Natural killer cell (primary cell): ENCODE data around the gene MICALL2. TPM values are rescaled to one million over a fixed set of nuclear protein-coding genes. Genes with fewer than 3 reads are reported as not detected.

Experiments
- ATAC-seq, 3 donors: fragments of 150-1000 bp in 2 of 3; fragments of 200-7000 bp in 1 of 3; cut with Tn5 transposase; 1 replicate in 1 of 3; 2 replicates in 2 of 3; pipeline ENCODE4 v1.10.0; 2021; ENCODE audit warnings: mild to moderate bottlenecking in 2 of 3, moderate library complexity in 2 of 3
- DNase-seq, 2 donors: peaks; one replicate each; pipeline versions ENCODE4 v3.0.0 to v3.0.0-alpha.2; 2013 to 2021; ENCODE audit warnings: mixed read lengths in 1 of 2
- H3K27ac ChIP-seq: one replicate; pipeline ENCODE4 v1.5.1; 2013; ENCODE audit warnings: mild to moderate bottlenecking, low read length
- H3K27me3 ChIP-seq: one replicate; pipeline ENCODE4 v1.6.1; 2013; ENCODE audit warnings: low read length; ENCODE audit not compliant: control insufficient read depth, insufficient read depth
- H3K36me3 ChIP-seq: one replicate; pipeline ENCODE4 v1.6.1; 2013; ENCODE audit warnings: low read length; ENCODE audit not compliant: control insufficient read depth, insufficient read depth
- H3K4me1 ChIP-seq: one replicate; pipeline ENCODE4 v1.6.1; 2013; ENCODE audit warnings: low read length; ENCODE audit not compliant: control insufficient read depth, insufficient read depth
- H3K4me3 ChIP-seq: one replicate; pipeline ENCODE4 v1.5.1; 2013; ENCODE audit warnings: low read length
- H3K9me3 ChIP-seq: one replicate; pipeline ENCODE4 v1.6.1; 2013; ENCODE audit warnings: low read length; ENCODE audit not compliant: control insufficient read depth, insufficient read depth
- H3K27ac Mint-ChIP-seq, 2 donors: one replicate each; pipeline ENCODE4 v1.8.0; 2022; ENCODE audit warnings: mild to moderate bottlenecking in 2 of 2, mixed read lengths in 2 of 2, moderate library complexity in 1 of 2
- H3K27me3 Mint-ChIP-seq, 2 donors: one replicate each; pipeline ENCODE4 v1.8.0; 2022; ENCODE audit warnings: low read depth in 2 of 2, mixed read lengths in 2 of 2
- H3K36me3 Mint-ChIP-seq: one replicate; pipeline ENCODE4 v1.8.0; 2022; ENCODE audit warnings: mixed read lengths
- H3K4me1 Mint-ChIP-seq, 2 donors: one replicate each; pipeline ENCODE4 v1.8.0; 2022; ENCODE audit warnings: mixed read lengths in 2 of 2
- H3K4me3 Mint-ChIP-seq: one replicate; pipeline ENCODE4 v1.8.0; 2022; ENCODE audit warnings: mild to moderate bottlenecking, moderate library complexity, mixed read lengths
- H3K9me3 Mint-ChIP-seq, 2 donors: one replicate each; pipeline ENCODE4 v1.8.0; 2022; ENCODE audit warnings: mixed read lengths in 2 of 2
- WGBS: methylation state at CpG from one replicate; pipeline ENCODE4 v1.1.7; 2013; ENCODE audit warnings: missing lambda C conversion rate; ENCODE audit not compliant: insufficient coverage; 5-methylcytosine and 5-hydroxymethylcytosine counted together
- intact Hi-C: fragments of 100-400 bp; cut with micrococcal nuclease; formaldehyde crosslinking; loops from one replicate; pipeline ENCODE4 v1.14.2; 2022
- total RNA-seq, 4 donors: library from RNA; stranded (reverse); fragments of 120-200 nt in 1 of 4; gene quantifications; one replicate each; pipeline versions ENCODE4 v1.2.3 to v1.2.4, GENCODE V29; 2013 to 2022
- TF ChIP-seq, protein P1 (sequence below): fragments of 200-600 bp; IDR thresholded peaks from one replicate; pipeline ENCODE4 v1.8.0; 2022; ENCODE audit warnings: antibody characterized with exemption

The MICALL2 gene
- total RNA-seq, 3 donors from 2014 or later (not counting 1 experiment from before 2014, with no cell fraction given), result 2.5 to 4.4 (median 2.8) TPM

DNA sequence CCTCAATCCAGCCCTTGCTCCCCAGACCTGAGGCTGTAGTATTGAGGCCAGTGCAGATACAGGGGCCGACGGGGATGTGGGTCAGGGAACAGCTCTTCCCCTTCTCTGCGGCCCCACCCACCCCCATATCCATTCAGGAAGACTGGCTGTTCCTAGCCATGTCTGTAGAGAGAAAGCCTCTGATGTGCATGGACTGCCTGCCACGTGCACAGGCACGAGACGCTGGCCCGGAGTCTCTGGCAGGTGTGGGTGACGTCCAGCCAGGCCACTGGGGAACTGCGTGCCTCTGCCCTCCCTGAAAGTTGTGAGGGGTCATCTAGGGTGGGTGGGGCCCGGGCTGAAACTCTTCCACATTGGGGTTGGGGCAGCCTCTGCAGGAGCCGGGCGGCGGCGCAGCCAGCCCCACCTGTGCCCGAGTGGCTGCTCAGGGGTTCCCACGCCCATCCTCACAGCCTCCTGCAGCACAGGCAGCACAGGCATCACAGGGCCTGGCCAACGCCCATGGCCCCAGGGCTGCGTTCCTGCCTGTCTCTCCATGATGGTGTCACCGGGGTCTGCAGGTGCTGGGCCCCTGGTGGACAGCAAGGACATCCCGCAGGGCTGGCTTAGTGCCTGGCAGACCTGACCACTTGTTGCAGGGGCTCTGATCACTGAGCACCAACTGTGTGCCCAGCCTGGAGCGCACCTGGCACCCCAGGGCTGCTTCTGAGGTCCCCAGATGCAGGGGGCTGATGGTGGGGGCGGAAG is 27.5 kb downstream of the MICALL2 start:
- WGBS, result 61% methylated on average over 22 of the region's 22 CpGs
- H3K4me1 Mint-ChIP-seq, result peaks cover 0 to 10% of the 10 kb centered on the region in 2 donors
- Histone ChIP-seq H3K9me3 (no peaks in the 10 kb centered on the region), H3K4me3 (no peak overlapping the region), H3K4me1 (peaks cover 7% of the 10 kb centered on the region), H3K36me3 (no peaks in the 10 kb centered on the region), H3K27me3 (no peaks in the 10 kb centered on the region), H3K27ac (no peak overlapping the region)
- intact Hi-C loops, result loop anchor here (1.0 kb wide), 1 partner anchor 207 kb away; no protein-coding TSS in a partner anchor
- H3K36me3 Mint-ChIP-seq, result no peaks in the 10 kb centered on the region
- H3K27me3 Mint-ChIP-seq, result peaks cover 0 to 4% of the 10 kb centered on the region in 2 donors
- H3K4me3 Mint-ChIP-seq, result no peak overlapping the region
- DNase-seq (no peak), ATAC-seq (peak in 1 of 3 donors; percentile 6)
- TF ChIP-seq, protein P1, sequence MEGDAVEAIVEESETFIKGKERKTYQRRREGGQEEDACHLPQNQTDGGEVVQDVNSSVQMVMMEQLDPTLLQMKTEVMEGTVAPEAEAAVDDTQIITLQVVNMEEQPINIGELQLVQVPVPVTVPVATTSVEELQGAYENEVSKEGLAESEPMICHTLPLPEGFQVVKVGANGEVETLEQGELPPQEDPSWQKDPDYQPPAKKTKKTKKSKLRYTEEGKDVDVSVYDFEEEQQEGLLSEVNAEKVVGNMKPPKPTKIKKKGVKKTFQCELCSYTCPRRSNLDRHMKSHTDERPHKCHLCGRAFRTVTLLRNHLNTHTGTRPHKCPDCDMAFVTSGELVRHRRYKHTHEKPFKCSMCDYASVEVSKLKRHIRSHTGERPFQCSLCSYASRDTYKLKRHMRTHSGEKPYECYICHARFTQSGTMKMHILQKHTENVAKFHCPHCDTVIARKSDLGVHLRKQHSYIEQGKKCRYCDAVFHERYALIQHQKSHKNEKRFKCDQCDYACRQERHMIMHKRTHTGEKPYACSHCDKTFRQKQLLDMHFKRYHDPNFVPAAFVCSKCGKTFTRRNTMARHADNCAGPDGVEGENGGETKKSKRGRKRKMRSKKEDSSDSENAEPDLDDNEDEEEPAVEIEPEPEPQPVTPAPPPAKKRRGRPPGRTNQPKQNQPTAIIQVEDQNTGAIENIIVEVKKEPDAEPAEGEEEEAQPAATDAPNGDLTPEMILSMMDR, result no peak
- H3K27ac Mint-ChIP-seq, result peak overlapping the region in 1 of 2 donors; percentile 52
- no peaks in the 10 kb centered on the region for H3K9me3 Mint-ChIP-seq

DNA sequence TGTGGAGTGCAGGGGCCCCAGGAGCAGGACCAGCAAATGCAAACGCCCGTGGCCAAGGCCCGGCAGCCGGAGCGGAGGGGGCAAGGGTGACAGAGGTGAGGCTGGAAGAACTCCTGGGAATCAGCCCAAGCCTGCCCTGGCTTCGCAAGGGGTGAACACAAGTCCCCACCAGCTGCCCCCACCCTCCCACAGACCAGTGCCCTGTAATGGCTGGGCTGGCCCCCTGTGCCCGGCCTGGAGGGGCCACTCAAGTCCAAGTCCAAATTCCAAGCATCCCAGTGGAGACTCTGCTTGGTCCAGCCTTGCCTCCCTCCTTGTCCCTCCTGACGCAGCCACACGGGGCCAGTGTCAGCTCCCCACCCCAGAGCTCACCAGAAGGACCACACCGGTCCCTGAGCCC is 28.0 kb downstream of the MICALL2 start:
- peaks cover 7% of the 10 kb centered on the region for H3K4me1 ChIP-seq
- 83% methylated on average over 10 of the region's 10 CpGs for WGBS
- no peak overlapping the region for H3K4me3 Mint-ChIP-seq
- H3K9me3 ChIP-seq, result no peaks in the 10 kb centered on the region
- H3K4me1 Mint-ChIP-seq, result peaks cover 0 to 10% of the 10 kb centered on the region in 2 donors
- TF ChIP-seq, protein P1, result no peak
- no peaks in the 10 kb centered on the region for H3K36me3 ChIP-seq
- no peaks in the 10 kb centered on the region for H3K27me3 ChIP-seq
- DNase-seq, result no peak
- no peaks in the 10 kb centered on the region for H3K9me3 Mint-ChIP-seq
- intact Hi-C loops, result no loop called here
- no peak overlapping the region for H3K4me3 ChIP-seq
- H3K36me3 Mint-ChIP-seq, result no peaks in the 10 kb centered on the region
- no peak overlapping the region for H3K27ac ChIP-seq
- H3K27me3 Mint-ChIP-seq, result peaks cover 0 to 4% of the 10 kb centered on the region in 2 donors
- no peak for ATAC-seq
- H3K27ac Mint-ChIP-seq, result no peak overlapping the region

DNA sequence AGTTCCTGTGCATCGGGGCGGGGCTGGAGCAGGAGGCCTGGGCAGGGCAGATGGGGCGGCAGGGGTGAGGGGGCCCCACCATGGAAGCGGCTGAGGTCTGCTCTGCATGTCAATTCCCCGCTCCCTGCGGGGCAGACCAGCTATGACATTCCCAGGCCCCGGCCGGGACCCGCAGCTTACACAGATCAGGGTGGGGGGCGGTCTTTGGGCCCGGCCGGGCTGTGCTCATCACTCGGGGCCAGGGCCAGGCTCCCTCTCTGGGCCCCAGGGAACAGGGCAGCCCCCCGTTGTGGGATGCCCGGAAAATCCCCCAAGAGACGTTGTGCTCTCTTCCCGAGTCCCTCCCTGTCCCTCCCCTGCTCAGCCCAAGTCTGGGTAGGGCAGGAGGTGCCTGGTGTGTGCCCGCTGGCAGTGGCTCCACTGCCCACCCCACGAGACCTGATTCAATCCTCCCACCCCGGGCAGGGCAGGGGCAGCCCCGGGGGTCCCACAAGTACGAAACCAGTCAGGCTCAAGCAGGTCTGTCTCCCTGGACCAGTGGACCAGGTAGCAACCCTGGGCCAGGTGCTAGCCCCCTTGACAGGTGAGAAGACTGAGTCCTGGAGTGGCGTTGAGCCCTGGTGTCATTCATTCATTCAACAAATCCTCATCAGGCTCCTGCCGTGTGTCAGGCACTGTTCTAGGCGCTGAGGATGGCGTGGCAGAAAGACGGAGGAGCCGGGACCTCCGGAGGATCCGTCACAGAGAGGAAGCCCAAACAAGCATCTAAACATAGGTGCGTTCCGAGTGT is 29.0 kb downstream of the MICALL2 start:
- no peaks in the 10 kb centered on the region for H3K27me3 ChIP-seq
- 88% methylated on average over 32 of the region's 32 CpGs for WGBS

More for the DNA sequence above, 29.0 kb downstream of the MICALL2 start:
- no peak for ATAC-seq
- H3K36me3 Mint-ChIP-seq, result no peaks in the 10 kb centered on the region
- peaks cover 0 to 4% of the 10 kb centered on the region in 2 donors for H3K27me3 Mint-ChIP-seq
- Histone ChIP-seq H3K4me3 (no peak overlapping the region), H3K4me1 (peaks cover 7% of the 10 kb centered on the region), H3K9me3 (no peaks in the 10 kb centered on the region), H3K36me3 (no peaks in the 10 kb centered on the region), H3K27ac (no peak overlapping the region)
- H3K4me1 Mint-ChIP-seq, result peaks cover 0 to 10% of the 10 kb centered on the region in 2 donors
- no peak overlapping the region for H3K4me3 Mint-ChIP-seq
- intact Hi-C loops, result no loop called here
- H3K27ac Mint-ChIP-seq, result no peak overlapping the region
- TF ChIP-seq, protein P1, result no peak
- no peak for DNase-seq
- no peaks in the 10 kb centered on the region for H3K9me3 Mint-ChIP-seq
